A549 treated with ZK216348 at 1 μM for 4 hours (cell line): Measurements from ENCODE around the gene LCN2. TPM values are rescaled to one million over a fixed set of nuclear protein-coding genes. Genes with fewer than 3 reads are reported as not detected.

Experiments used
- total RNA-seq: library from RNA; stranded (reverse); fragments of 200-300 nt; extraction: Qiagen RNA extraction; gene quantifications from 5 replicates; pipeline ENCODE4 v1.2.3, GENCODE V29; 2022; ENCODE audit warnings: low read depth

The LCN2 gene
- total RNA-seq, result 3.4 to 6.8 TPM (median 3.5 TPM) in 5 replicates

GRCh38 chr9:128149001-128149701, at the start of gene LCN2:
Gene LCN2, plus strand, starts transcription at chr9:128149453. Its CDS starts 73 bp downstream, at chr9:128149526.

GRCh38 chr9:128127568-128127989, 21.7 kb upstream of the LCN2 start, which contains the start of gene PTGES2:
Gene PTGES2, minus strand, starts transcription at chr9:128127729. Its CDS starts 12 bp downstream, at chr9:128127717.

GRCh38 chr9:128159784-128160602, 10.7 kb downstream of the LCN2 start, which contains the start of gene BBLN:
Gene BBLN, plus strand, starts transcription at chr9:128160265. Its CDS starts 143 bp downstream, at chr9:128160408.

GRCh38 chr9:128191406-128192046, 42.3 kb downstream of the LCN2 start, which contains the start of gene CIZ1:
Gene CIZ1, minus strand, starts transcription at chr9:128191572. Its CDS starts 715 bp downstream, at chr9:128190857.

Other genes starting within 250 kb of the LCN2 start
- gene ST6GALNAC6, start 249.8 kb upstream of the LCN2 start, total RNA-seq, result 19.1 to 27.6 TPM (median 21.0 TPM) in 5 replicates
- gene ST6GALNAC4, start 232.4 kb upstream of the LCN2 start, total RNA-seq, result 9.1 to 22.7 TPM (median 18.4 TPM) in 5 replicates
- 0.75 to 2.7 TPM (median 2.0 TPM) in 5 replicates for gene PIP5KL1, start 218.7 kb upstream of the LCN2 start, total RNA-seq
- 34.0 to 47.1 TPM (median 44.5 TPM) in 5 replicates for gene DPM2, start 211.6 kb upstream of the LCN2 start, total RNA-seq
- gene EEIG1, start 168.5 kb upstream of the LCN2 start, total RNA-seq, result 39.5 to 62.3 TPM (median 58.8 TPM) in 5 replicates
- gene NAIF1, start 82.1 kb upstream of the LCN2 start, total RNA-seq, result 5.5 to 7.4 TPM (median 7.0 TPM) in 5 replicates
- gene SLC25A25, start 81.2 kb upstream of the LCN2 start, total RNA-seq, result 7.5 to 8.6 TPM (median 8.2 TPM) in 5 replicates
- gene PTGES2, start 21.7 kb upstream of the LCN2 start, total RNA-seq, result 63.3 to 105 TPM (median 99.7 TPM) in 5 replicates
- 26.1 to 66.2 TPM (median 61.4 TPM) in 5 replicates for gene BBLN, start 10.8 kb downstream of the LCN2 start, total RNA-seq
- gene CIZ1, start 42.1 kb downstream of the LCN2 start, total RNA-seq, result 68.9 to 95.7 TPM (median 95.1 TPM) in 5 replicates
- 59.8 to 104 TPM (median 95.3 TPM) in 5 replicates for gene DNM1, start 53.9 kb downstream of the LCN2 start, total RNA-seq
- gene GOLGA2, start 126.6 kb downstream of the LCN2 start, total RNA-seq, result 34.8 to 59.4 TPM (median 47.7 TPM) in 5 replicates
- 36.9 to 46.8 TPM (median 42.1 TPM) in 5 replicates for gene SWI5, start 126.8 kb downstream of the LCN2 start, total RNA-seq
- 39.2 to 53.8 TPM (median 48.5 TPM) in 5 replicates for gene TRUB2, start 173.0 kb downstream of the LCN2 start, total RNA-seq
- 48.8 to 62.6 TPM (median 60.0 TPM) in 5 replicates for gene COQ4, start 173.4 kb downstream of the LCN2 start, total RNA-seq
- 25.0 to 52.4 TPM (median 49.5 TPM) in 5 replicates for gene SLC27A4, start 191.1 kb downstream of the LCN2 start, total RNA-seq
- 61.0 to 87.1 TPM (median 75.2 TPM) in 5 replicates for gene URM1, start 221.9 kb downstream of the LCN2 start, total RNA-seq